ENCODE results near the gene SLC15A2. TPM values are rescaled to one million over a fixed set of nuclear protein-coding genes. Genes with fewer than 3 reads are reported as not detected.

The SLC15A2 gene
- total RNA-seq, 1 experiment from 2014 or later = 0.41 TPM

- Histone ChIP-seq H3K4me3 (ENCODE audit: low read depth in 2 of 2, low read length in 2 of 2) (no peak overlapping the region), H3K27ac (ENCODE audit: low read length) (no peak overlapping the region), H3K36me3 (ENCODE audit: control insufficient read depth, insufficient read depth, low read length) (no peaks in the 10 kb centered on the region), H3K27me3 (ENCODE audit: control insufficient read depth, insufficient read depth, low read length) (no peaks in the 10 kb centered on the region; the same call in 1 of the 2 replicates), H3K4me1 (ENCODE audit: control insufficient read depth, insufficient read depth, low read length) (no peaks in the 10 kb centered on the region), H3K9me3 (ENCODE audit: control insufficient read depth, insufficient read depth, low read depth, low read length) (peaks cover 16% of the 10 kb centered on the region)
- TF ChIP-seq TCF7L2 (IDR thresholded peaks at IDR 0.05; ENCODE audit: low read depth, low read length) (no peak), SIN3A (IDR thresholded peaks at IDR 0.05; ENCODE audit: borderline replicate concordance, insufficient read depth, low read depth, low read length) (no peak), POLR2AphosphoS5 (IDR thresholded peaks at IDR 0.05; ENCODE audit: low read depth, low read length) (no peak), CTCF (IDR thresholded peaks at IDR 0.05) (no peak), REST (IDR thresholded peaks at IDR 0.05; ENCODE audit: insufficient read depth in 1 of 2, low read depth in 2 of 2, low read length in 1 of 2) (no peak)
- intact Hi-C loops (cut with micrococcal nuclease; ENCODE audit: unreplicated experiment) = no loop called here
- ATAC-seq (no peak), DNase-seq (ENCODE audit: low read depth, low spot score) (no peak)
- CTCF ChIA-PET = no interaction called here
- POLR2A ChIA-PET = no interaction called here
- in situ Hi-C loops (cut with HindIII; ENCODE audit: low pct_unique_long_range_greater_than_20kb, low sequenced_read_pairs) = no loop called here
- BruUV-seq (replicated peaks) = no TSS peak
These were observed 86.2 kb downstream of the SLC15A2 start for GRCh38 chr3:121980450-121980796.

- Histone ChIP-seq H3K27ac (ENCODE audit: low read length) (no peak overlapping the region), H3K36me3 (ENCODE audit: control insufficient read depth, insufficient read depth, low read length) (no peaks in the 10 kb centered on the region), H3K27me3 (ENCODE audit: control insufficient read depth, insufficient read depth, low read length) (no peaks in the 10 kb centered on the region; the same call in 1 of the 2 replicates), H3K4me1 (ENCODE audit: control insufficient read depth, insufficient read depth, low read length) (no peaks in the 10 kb centered on the region), H3K4me3 (ENCODE audit: low read depth in 2 of 2, low read length in 2 of 2) (no peak overlapping the region), H3K9me3 (ENCODE audit: control insufficient read depth, insufficient read depth, low read depth, low read length) (peaks cover 16% of the 10 kb centered on the region)
- DNase-seq (ENCODE audit: low read depth, low spot score) = no peak
- ChIA-PET CTCF (no interaction called here), POLR2A (no interaction called here)
- in situ Hi-C loops (cut with HindIII; ENCODE audit: low pct_unique_long_range_greater_than_20kb, low sequenced_read_pairs) = no loop called here
- intact Hi-C loops (cut with micrococcal nuclease; ENCODE audit: unreplicated experiment) = no loop called here
- BruUV-seq (replicated peaks) = no TSS peak
- no peak for ATAC-seq
- TF ChIP-seq POLR2AphosphoS5 (IDR thresholded peaks at IDR 0.05; ENCODE audit: low read depth, low read length) (no peak), REST (IDR thresholded peaks at IDR 0.05; ENCODE audit: insufficient read depth in 1 of 2, low read depth in 2 of 2, low read length in 1 of 2) (no peak), TCF7L2 (IDR thresholded peaks at IDR 0.05; ENCODE audit: low read depth, low read length) (no peak), SIN3A (IDR thresholded peaks at IDR 0.05; ENCODE audit: borderline replicate concordance, insufficient read depth, low read depth, low read length) (no peak), CTCF (IDR thresholded peaks at IDR 0.05) (no peak)
These were observed 87.3 kb downstream of the SLC15A2 start for GRCh38 chr3:121981473-121981872.
